COR-L47 (cell line): ENCODE data around the gene AOC1.
"Not testable (repeated sequence)": the region's sequence is repeated elsewhere in the genome, so short reads cannot be mapped to it uniquely, and the experiment has no call there.

ENCODE experiments used
- DNase-seq: peaks from one replicate; lab custom pipeline; 2025; lab: John Stamatoyannopoulos, UW

AOC1 gene

DNA sequence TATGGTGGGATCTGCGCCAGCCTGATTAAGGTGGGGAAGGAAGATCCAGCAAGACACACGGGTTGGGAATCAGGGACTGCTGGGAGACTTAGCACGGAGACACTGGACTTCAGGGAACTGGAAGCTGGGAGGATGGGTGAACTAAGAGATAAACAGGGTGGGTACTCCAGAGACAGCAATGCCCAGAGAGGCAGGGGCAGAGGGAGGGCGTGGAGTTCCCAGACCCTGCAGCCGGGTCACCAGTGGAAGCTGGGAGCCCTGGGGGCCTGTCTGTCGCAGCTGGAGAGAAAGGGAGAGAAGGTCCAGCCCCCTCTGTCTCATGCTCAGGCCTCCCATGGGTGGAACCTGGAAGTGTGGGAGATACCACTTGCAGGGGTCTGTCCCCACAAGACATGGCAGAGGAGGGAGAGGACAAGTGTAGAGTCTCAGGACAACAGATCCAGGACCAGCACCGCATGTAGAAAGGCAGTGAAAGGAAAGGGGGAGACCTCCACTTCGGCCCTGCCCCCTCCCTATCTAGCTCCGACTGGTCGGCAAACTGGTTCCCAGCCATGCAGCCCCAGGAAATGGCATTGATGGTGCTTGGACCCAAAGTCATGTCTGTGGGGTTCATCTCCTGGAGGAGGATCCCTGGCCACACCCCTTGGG lies 44.4 kb downstream of the AOC1 start:
- DNase-seq: no peak

DNA sequence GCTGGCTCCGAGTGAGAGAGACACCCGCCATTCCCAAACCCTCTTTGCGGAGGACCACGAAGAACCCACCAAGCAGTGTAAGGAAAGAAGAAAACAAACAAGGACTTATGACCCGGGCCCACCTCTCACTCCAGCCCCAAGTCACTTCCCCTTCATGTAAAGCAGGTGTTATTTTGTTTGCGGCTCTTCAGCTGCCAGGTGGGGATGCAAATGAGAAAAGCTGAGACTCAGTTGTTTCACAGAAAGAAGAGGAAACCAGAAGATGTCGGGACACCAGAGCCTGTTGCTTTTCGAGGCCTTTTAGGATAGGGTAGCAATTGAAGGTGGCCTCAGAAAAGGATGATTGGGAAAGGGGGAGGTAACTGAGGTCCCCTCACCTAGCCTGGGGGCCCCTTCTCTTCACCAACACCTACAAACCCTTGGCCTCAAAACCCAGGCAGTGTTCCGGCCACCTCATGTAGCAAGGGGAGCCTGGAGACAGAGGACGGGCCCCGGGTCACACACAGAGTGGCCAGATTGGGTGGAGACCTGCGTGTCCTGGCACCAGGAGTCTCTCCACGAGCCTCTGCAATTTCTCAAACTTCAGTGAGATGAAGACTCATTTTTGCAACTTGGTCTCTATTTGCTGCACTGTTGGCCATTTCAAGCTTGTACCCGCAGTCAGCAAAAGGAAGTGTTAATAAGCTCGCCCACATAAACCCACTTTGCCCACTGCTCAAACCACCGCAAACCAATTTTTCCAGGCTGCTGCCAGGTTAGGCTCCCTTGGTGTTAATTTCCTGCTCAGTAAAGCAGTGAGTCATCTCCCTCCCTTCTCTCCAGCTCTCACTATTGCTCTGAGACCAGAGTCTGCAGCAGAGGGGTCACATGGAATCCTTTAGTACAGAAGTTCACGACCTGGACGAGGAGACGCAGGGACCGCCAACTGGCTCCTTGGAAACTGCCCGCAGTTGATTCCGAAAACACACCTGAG lies 45.5 kb downstream of the AOC1 start:
- no peak for DNase-seq

DNA sequence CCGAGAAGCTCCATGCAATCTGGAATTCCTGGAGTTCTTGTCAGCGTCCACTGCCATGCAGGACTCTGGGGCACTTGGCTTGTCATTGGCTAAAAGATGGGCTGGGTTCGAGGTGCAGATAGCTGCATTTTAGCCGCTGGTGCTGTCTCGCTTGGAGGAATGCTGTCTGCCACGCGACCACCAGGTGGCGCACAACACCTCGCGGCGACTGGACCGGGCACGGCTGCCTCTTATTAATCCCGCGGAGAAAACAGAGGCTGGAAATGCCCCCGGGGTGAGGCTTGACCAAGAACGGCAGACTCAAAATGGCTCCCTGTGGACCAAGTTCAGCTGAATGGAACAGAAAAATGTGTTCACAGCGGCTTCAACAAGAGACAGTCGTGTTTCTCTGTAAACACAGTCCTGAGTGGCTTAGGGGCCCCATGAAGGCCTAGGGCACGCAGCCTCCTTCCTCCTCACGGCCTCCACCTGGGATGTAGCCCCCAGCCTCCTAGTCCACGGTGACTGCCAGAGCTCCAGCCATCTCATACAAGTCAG lies 46.2 kb downstream of the AOC1 start:
- peak; percentile 84 for DNase-seq

DNA sequence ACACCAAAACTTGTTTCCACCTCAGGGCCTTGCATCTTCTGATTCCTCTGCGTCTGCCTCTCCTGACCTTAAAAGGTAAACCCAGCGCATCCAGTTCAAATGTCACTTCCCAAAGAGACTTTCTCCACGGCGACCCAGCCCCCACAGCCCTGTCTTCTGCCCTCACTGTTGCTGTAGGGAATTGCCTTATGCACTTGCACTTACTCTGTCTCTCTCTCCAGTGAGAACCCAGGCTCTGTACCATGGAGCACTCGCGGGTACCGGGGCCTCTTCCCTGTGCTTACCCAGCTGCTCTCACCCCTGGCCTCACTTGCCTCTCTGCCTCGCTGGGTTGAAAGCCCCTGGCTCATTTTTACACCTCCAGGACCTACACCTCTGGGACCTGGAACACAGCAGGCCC lies 48.4 kb downstream of the AOC1 start:
- no peak for DNase-seq

DNA sequence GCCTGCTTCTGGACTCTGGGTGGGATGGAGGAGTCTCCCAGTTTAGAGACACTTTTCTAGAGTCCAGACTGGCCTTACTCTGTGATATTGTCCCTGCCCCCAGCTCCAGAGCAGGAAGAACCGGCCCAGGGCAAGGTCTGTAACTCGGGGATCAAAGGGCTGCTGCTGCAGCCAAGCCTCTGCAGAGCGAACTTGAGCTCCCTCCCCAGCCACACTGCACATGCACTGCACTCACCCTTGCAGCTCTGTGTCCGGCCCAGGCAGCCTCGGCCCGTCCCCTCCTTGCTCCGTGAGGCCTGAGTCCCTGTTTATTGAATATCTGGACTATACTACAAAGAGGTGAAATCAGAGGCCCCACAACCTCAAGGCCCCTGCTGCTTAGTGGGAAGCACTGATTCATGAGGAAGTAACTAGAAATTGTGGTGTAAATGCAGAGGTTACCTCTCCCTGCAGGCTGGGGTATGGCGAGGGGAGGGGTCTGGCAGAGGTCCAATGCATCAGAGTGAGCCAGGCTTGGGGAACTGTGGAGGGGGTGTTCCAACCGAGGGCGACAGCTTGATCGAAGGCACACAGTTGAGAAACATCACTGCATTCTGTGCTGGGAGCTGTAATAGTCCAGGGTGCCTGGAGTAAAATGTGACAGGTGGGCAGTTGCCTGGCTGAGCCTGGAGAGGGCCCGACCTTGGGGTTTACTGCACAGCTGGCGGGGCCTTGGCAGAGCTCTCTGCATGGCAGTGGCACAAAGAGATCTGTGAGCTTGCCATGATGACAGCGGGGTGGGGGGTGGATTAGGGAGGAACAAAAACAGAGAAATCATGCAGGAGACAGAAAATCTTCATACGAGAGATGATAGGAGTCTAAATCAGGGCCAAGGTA lies 49.1 kb downstream of the AOC1 start:
- DNase-seq: peak; percentile 88

DNA sequence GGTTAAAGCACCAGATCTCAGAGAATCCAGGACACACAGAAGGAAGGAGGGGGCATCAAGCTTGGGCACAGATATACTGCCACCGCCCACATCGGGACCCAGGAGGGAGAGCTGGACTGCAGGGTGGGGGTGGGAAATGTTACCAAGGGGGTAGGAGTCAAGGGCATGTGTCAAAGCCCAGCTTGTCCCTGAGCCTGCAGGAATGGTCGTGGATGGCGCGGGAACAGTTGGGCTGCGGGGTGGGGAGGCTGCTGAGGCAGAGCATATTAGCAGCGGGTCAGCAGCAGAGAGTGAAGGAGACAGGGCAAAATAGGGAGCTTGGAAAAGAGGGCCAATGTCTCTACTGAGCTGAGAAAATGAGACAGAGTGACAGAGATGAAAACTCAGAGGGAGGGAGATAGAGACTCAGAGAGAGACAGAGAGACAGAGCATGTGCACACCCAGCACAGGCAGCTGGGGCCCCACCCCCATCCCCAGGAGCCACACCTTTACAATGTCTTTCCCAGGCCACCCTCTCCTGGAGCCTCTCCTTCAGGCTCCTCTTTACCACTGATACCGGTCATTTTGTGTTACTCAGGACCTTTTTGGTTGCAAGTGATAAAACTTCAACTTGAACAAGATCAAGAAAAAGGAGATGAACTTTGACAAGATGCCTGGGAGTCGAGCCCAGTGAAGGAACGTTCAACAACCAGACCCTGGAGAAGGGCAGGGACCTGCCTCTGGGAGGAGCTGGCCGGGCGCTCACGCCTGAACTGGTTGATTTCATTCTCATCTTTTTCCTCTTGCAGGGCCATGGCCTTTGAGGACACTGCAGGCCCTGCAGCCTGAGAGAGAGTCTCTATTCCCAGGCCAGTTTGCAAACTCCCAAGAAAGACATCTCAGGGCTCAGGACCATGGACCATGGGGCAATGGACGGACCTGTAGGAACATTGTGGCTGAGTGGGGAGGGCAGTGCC lies 50.0 kb downstream of the AOC1 start:
- no peak for DNase-seq

DNA sequence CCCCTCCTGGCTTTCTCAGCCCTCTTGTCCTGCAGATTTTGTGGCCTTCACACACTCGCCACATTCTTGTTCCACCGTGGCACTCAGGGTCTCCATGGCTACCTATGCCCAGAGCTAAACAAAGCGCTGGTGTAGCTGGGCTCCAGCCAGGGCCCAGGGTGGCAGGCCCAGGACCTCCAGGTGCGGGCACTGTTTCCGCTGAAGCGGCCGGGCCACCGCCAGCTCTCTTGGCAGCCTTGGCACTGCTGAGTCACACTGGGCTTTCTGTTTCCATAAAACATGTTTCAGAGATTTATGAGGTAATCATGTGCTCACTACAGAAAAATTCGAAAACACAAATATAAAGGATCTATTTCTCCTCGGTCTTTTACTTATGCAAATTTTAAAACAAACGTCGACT lies 51.3 kb downstream of the AOC1 start:
- peak; percentile 88 for DNase-seq

DNA sequence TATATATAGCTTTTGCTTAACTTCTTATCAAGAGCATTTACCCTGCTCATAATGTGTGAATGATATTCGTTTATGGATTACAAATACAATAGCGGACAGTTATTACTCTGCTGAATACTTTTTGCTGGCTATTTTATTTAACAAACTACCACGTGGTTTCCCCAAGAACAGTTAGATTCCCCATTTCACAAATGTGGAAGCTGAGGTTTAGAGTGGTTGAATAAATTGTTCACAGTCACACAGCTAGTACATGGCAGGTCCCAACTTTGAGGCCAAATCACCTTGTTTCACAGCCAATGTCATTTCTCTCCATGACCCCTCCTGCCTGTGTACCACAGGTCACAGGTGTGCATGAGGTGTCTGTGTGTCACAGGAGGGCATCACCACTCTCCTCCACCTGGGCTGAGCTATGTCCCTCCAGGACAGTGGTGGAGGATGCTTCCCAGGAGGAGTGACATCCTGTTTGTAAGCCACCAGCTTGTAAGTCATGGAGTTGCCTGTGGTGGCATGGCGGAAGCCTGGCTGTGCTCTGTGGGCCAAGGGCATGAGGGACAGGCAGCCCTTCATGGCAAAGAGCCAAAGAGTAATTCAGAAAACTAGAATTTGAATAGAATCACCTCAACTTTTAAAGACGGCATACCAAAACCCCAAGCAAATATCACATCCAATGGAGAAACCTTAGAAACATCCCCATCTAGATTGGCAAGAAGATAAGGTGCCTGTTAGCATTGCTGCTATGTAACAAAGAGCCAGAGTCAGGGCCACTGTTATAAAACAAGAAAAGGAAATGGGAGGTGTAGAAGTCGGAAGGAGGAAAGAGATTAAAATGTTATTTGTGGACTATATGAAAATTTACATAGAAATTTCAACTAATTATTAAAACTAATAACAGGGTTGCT lies 51.9 kb downstream of the AOC1 start:
- no peak for DNase-seq

DNA sequence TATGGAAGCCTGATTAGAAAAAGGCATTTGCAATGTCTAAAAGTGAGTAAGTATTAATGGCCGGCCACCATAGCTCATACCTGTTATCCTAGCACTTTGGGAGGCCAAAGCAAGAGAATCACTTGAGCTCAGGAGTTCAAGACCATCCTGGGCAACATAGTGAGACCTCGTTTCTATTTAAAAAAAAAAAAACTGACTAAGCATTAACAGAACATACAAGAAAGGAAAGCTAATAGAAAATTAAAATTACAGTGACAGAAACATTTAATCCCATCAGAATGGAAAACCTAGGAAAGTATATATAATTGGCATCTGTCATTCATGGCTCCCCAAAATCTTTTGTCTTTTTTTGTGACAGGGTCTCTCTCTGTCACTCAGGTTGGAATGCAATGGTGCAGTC lies 55.9 kb downstream of the AOC1 start:
- no peak for DNase-seq

DNA sequence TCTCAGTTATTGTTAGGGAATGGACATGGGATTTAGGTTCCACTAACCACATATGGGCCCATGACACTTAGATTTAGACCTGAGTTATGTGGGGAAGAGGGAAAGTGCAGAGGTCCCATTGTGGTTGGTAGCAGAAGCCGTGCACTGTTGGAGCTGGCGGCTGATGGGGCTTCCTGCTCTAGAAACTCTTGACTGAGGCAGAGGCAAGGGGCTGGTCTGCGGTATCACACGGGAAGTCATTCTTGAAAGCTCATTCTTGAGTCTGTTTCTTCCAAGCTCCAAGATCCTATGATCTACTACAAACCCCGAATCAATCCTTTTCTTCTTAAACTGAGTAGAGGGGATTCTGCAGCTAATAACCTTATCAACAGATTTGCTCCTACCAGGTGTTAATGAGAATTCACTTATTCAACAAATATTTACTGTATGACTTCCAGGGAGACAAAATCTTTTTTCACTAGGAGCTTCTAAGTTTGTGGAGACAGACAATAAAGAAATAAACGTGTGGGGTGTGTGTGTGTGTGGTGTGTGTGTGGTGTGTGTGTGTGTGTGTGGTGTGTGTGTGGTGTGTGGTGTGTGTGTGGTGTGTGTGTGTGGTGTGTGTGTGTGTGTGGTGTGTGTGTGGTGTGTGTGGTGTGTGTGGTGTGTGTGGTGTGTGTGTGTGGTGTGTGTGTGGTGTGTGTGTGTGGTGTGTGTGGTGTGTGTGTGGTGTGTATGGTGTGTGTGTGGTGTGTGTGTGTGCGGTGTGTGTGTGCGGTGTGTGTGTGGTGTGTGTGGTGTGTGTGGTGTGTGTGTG lies 57.1 kb downstream of the AOC1 start:
- DNase-seq: no peak

DNA sequence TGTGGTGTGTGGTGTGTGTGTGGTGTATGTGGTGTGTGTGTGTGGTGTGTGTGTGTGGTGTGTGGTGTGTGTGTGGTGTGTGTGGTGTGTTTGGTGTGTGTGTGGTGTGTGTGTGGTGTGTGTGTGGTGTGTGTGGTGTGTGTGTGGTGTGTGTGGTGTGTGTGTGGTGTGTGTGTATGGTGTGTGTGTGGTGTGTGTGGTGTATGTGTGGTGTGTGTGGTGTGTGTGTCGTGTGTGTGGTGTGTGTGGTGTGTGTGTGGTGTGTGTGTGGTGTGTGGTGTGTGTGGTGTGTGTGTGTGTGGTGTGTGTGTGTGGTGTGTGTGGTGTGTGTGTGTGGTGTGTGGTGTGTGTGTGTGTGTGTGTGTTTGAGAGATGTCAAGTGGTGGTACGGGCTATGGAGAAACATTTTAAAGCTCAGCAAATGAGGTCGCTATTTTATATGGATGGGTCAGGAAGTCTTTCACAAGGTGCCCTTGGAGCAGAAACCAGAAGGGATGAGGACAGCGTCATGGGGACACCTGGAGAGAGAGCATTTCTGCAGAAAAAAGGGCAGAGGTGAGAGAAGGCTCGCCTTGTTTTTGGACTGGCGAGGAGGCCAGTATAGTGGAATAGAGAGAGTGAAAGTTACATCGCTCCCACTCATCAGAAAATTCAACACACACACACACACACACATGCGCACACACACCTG lies 58.1 kb downstream of the AOC1 start:
- DNase-seq: not testable (repeated sequence)

DNA sequence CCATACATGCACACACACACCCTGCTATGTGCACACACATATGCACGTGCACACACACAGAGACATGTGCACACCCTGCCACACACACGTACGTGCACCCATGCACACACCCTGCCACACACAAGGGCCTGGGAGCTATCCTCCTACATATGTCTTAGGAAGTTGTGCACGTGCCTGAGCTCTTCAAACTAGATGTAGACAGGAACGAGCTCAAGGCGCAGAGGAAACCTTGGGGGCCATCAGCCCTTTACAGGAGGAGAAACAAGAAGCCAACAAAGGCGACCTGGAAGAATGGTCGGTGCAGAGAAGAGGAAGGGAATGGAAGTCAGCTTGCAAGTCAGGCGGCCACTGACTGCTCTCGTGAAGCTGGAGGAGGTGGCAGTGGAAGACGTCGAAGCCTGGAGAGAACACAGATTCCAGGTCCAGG lies 58.7 kb downstream of the AOC1 start:
- no peak for DNase-seq
